ENCODE results near the gene FERMT1. TPM values are rescaled to one million over a fixed set of nuclear protein-coding genes. Genes with fewer than 3 reads are reported as not detected.

The FERMT1 gene, protein sequence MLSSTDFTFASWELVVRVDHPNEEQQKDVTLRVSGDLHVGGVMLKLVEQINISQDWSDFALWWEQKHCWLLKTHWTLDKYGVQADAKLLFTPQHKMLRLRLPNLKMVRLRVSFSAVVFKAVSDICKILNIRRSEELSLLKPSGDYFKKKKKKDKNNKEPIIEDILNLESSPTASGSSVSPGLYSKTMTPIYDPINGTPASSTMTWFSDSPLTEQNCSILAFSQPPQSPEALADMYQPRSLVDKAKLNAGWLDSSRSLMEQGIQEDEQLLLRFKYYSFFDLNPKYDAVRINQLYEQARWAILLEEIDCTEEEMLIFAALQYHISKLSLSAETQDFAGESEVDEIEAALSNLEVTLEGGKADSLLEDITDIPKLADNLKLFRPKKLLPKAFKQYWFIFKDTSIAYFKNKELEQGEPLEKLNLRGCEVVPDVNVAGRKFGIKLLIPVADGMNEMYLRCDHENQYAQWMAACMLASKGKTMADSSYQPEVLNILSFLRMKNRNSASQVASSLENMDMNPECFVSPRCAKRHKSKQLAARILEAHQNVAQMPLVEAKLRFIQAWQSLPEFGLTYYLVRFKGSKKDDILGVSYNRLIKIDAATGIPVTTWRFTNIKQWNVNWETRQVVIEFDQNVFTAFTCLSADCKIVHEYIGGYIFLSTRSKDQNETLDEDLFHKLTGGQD
- total RNA-seq = 0.07 and 0.17 TPM in 2 replicates

DNA sequence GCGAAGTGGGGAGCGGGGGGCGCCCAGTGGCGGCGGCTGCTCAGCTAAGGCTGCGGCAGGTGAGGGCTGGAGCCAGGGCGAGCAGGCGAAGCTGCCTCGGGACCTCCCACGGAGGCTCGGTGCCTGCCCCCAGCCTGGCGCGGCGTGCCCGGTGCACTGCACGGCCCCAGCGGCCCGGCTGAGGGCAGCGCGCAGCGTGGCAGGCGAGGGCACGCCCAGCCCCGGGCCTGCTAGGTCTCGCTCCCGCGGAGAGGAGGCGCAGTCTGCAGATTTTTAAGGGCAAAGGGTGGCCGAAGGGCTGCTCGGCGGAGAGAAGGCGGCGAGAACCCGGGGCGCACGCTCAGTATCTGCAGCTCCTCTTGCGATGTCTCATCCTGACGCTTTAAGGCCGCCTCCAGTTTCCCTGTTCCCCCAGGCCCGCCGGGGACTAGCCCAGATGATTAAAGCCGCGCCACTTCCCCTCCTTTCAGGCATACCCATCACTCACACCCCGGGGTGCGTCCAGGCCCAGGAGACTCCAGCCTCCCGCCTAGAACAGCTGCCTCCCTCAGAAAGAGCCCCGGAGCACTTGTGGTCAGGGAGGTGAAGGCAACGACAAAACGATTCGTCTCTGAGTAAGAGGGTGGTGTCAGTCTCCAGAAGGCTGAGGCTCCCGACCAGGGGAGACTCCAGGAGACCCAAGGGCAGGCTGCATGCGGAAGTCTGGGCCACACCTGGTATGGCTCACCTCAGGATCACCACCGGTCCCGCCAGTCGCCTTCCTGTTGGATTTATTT is at the start of gene FERMT1:
Gene FERMT1 (minus strand): TSS at position 158 of the 776 bp plus-strand sequence. CDS start 3,476 bp downstream, outside the sequence.
- intact Hi-C loops (cut with micrococcal nuclease) = no loop called here

DNA sequence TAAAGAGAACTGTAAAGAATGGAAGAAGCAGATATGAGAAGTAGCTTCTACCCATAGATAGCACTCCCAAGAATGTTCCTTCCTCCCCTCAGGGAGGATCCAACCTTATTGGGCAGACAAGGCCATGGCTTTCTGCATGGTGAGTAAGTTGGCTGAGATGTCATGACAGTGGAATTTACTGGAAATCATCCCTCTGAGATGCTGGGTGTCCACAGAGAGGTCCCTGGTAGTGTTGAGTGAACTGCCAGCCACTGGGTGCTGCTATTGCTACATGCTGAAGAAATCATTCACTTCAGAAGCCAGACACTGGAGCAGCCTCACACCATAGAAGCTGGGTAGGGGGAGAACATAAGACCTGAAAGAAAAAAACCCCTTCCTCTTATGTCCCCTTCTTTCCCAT is 46.4 kb upstream of the FERMT1 start:
- intact Hi-C loops (cut with micrococcal nuclease) = no loop called here

DNA sequence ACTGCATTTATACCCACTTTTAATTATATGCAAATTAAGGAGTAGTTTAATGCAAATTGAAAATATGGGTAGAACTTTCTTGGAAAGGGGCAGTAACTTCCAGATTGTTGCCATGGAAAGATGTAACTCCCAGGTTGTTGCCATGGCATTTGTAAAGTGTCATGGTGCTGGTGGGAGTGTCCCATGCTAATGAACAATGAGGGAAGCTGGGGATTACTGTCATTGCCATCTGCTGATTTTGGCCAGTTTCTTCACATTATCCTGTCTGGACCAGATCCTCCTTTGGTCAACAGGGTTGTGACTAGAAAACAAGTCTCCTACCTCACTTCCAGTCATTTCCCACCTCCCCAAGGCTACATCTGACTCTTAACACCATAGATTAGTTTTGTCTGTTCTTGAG is 45.4 kb upstream of the FERMT1 start:
- intact Hi-C loops (cut with micrococcal nuclease) = no loop called here

DNA sequence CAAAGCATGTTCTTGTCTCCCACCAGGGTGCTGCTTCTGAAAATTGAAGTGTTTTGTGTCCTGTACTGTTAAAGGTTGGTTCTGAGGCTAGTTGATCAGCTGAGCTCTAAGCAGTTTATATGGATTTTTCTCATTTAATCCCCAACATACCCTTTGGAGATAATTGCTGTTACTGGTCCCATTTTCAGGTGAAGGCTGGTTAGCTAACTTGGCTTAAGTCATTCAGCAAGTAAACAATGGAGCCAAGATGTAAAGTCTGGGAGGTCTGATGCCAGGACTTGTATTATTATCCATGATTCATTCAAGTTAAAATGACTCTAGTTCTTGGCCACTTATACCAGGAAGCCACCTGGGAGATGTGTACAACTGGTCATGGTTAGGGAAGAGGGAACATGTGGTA is 42.5 kb upstream of the FERMT1 start:
- intact Hi-C loops (cut with micrococcal nuclease) = no loop called here

DNA sequence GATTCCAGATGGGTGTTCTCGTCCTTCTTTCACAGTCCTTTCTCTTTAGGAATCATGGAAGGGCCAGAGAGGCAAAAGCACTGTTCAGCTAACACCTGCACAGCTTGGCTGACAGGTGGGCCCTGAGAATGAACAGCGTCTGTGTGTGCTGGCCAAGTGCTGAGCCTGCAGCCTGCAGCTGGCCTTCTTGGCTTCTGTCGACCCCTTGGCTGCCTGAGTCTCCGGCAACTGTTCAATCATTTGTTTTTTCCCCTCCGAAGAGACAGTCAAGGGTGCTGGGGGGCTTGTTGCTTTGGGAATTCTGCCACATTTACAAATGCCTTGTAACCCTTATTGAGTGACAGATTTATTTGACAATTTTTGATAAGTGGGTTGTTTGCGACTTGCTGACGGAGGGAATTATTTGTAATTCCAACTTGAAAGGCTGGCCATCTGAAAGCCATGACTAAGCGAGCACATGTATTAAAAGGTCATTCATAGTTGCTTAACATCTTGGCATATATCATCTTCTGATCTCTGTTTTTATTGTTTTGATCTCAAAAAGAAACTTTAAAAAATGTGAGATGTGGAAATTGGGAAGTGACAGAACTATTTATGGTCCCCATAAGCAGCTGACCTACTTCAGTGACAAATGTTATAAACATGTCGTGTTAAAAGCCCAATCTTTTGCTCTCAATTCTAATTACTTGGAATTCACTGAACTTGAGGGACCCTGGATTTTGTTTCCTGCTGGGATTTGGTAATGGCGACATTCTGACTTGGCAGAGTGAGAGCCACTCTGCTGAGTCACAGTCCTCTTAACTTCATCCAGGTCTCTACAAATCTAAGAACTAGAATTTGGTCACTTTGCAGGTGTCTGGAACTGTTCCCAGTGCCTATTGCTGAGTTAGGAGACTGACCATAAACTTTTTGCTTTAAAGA is 41.9 kb upstream of the FERMT1 start:
- intact Hi-C loops (cut with micrococcal nuclease) = no loop called here

DNA sequence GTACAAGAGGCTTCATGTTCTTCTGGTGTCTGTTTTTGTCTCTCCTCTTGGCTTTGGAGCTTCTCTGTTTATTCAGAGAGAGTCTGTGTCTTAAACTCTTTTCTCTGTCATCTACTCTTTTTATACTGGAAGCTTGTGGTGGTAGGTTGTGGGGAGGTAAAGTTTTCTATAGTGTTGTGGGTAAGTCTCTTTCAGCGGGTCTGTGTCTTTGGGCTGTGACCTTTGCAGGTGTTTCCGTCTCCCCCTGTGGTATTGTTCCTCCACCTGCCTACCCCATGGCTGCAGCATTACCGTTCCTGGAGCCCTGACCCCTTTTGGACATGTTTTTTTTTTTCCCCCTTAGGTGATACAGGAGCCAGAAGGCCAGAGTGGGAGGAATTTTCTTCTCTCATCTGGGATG is 37.9 kb upstream of the FERMT1 start:
- intact Hi-C loops (cut with micrococcal nuclease) = no loop called here

DNA sequence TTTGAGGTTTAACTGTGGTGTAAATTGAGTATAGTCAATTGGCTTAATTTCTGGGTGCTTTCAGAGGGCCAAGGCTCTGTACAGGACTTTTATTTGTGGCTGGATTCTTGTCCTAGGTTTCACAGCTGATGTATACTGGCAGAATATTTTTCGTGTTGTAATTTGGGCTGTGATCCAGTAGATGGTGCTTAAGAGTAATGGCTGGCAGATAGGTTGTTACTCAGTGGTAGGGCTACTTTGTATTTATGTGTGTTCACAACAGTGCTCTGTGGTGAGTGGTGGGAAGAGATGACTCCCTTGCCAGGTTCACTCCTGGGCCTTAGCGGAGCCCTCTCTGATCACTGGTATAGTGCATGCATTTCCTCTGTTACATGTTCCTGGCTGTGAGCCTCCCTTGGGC is 34.5 kb upstream of the FERMT1 start:
- intact Hi-C loops (cut with micrococcal nuclease) = no loop called here

GRCh38 chr20:6152777-6153176 is 29.9 kb upstream of the FERMT1 start:
- intact Hi-C loops (cut with micrococcal nuclease) = no loop called here

GRCh38 chr20:6148073-6148472 is 25.2 kb upstream of the FERMT1 start:
- intact Hi-C loops (cut with micrococcal nuclease) = no loop called here

DNA sequence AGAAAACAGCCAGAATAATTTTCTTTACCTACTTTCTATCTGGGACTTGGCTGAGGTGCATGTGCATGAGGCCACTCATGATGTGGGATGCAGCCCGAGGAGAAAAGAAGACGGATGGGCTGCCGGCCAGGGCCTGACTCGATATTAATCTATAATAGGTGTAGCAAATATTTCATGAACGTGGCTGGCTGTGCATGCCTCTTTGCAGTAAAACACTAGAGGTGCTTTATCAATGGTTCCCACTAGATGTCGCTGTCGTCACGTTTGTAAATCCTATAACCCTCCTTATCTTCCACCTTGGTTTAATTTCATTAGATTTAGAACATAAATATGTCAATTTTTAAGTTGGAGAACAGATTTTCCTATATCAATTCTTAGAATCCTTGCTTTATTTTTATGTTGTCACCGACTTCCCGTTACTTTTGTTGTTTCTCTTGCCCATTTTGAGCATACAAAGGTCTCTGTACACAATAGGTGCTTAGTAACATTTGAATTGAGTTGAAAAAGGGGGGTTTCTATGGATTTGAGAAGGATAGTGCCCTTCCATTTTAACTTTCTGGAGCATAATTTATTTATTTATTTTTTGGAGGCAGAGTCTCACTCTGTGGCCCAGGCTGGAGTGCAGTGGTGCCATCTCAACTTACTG is 19.6 kb upstream of the FERMT1 start:
- intact Hi-C loops (cut with micrococcal nuclease) = loop anchor here (1.0 kb wide), 1 partner anchor 623 kb away; no protein-coding TSS in a partner anchor

GRCh38 chr20:6140947-6141346 is 18.1 kb upstream of the FERMT1 start:
- intact Hi-C loops (cut with micrococcal nuclease) = no loop called here

DNA sequence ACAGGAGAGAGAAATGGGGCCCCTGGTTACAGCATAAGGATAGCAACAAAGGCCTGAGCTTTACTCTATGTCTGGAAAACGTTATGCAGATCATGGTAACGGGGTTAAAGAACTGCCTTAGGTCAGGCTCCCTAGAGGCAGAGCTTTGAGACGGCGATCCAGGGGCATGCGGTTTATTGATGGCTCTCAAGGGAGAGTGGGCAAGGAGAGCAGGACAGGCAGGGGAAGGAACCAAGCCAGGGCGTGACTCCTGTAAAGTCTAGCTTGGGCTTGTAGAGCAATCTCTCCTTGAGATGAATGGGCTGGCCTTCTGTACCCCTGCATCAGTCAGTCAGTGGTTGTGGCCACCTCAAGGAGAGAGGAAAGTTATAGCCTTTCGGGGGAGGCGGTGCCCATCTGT is 12.5 kb upstream of the FERMT1 start:
- intact Hi-C loops (cut with micrococcal nuclease) = no loop called here

DNA sequence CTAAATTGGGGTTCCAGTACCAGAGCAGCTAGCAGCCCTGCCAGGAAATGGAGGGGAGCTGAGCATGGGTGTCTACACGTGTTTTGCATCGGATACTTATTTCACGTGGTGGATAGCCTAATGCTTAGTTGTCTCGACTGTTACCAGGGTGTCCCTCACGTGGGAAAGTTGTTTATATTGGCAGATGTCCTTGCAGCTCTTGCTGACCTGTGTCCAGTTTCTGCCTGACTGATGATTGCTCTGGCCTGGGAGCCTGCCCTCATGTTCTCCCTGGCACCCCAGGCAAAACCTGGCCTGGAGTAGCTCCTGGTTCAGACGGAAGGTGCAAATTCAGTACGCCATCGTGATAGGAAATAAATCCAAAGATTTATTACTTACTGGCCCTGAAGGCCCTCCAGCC is 11.8 kb upstream of the FERMT1 start:
- intact Hi-C loops (cut with micrococcal nuclease) = no loop called here

- intact Hi-C loops (cut with micrococcal nuclease) = no loop called here
Measured at GRCh38 chr20:6130045-6130444, 7.2 kb upstream of the FERMT1 start.

- intact Hi-C loops (cut with micrococcal nuclease) = no loop called here
Measured at GRCh38 chr20:6127825-6128224, 5.0 kb upstream of the FERMT1 start.

GRCh38 chr20:6126846-6127245 is 4.0 kb upstream of the FERMT1 start:
- intact Hi-C loops (cut with micrococcal nuclease) = no loop called here

- intact Hi-C loops (cut with micrococcal nuclease) = no loop called here
Measured at GRCh38 chr20:6123649-6124014, 802 bp upstream of the FERMT1 start.

DNA sequence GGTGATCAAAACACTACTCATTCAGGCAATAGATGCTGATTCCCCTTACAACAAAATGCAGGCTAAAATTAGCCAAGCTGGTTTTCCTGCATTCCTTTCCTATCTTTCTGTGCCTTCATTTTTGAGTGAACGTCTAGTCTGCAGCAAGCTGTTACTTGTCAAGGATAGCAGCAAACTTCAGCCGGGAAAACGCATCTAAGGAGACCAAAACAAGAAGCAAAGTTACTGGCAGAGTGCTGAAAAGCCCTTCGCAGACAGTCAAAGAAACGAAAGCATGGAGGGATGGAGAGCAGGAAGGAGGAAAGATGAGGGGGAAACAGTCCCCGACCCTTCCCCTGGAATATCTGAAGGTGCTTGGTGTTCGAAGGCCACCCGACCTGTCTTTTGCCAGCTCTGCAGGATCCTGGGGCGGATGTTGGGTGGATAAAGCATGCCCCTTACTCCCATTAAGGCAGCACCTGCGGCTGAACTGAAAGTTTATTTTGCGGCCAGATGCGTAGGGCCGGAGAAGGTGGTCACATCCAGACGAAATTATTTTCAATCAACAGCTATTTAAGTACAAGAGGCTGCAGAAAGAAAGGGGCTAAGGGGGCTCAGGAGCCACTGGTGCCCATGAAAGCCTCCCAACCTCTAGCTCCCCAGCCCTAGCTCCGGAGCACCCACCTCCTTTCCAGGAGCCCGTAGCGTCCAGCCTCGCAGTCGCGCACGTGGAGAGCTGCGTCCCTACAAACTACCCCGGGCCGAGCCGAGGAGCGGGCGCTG is 538 bp downstream of the FERMT1 start:
- intact Hi-C loops (cut with micrococcal nuclease) = no loop called here

DNA sequence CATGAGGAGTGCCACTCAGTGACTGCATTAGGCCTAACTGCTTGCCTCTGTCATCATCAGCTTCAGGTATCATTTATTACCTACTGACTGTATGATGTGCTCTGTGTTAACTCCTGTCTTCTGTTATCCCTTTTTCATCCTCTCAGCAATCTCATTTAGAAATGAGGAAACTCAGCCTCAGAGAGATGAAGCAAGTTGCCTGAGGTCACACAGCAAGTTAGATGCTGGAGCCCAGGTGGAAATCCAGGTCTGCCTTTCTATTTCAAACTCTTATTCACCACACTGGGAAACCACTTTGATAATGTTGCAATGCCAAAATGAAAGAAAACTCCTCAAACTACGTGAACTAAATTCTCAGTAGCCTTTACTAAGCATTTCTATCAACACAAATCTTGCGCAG is 1.3 kb downstream of the FERMT1 start:
- intact Hi-C loops (cut with micrococcal nuclease) = no loop called here

DNA sequence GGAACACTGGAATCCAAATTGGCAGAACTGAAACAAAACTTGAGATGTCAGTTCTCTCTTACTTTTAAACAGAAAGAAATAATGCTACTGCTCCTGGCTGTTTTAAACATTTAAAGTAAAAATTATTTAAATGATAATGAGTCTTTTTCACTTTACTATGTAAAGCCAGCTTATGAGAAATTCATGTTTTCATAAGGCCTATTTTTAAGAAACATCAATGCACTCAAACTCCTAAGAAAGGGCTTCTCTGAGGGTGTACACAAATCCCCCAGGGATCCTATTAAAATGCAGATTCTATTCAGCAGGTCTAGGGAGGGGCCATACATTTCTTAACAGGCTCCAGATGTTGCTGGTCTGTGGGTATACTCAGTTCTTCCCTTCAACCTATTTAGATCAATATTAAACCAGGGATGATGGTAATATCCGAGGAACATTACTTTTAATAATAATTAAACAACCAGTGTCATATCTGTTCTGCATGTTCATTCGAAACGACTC is 2.3 kb downstream of the FERMT1 start:
- intact Hi-C loops (cut with micrococcal nuclease) = no loop called here
